Stimulated activated CD4-positive, alpha-beta T cell treated with anti-CD3 and anti-CD28 coated beads, Interleukin-1b, Interleukin-23, amount 100 ng/mL, for 48 hours (primary cell): Measurements from ENCODE around the gene HDAC7.

Experiments used
- DNase-seq: peaks from one replicate; pipeline ENCODE4 v3.0.0-alpha.2; 2020

The HDAC7 gene

DNA sequence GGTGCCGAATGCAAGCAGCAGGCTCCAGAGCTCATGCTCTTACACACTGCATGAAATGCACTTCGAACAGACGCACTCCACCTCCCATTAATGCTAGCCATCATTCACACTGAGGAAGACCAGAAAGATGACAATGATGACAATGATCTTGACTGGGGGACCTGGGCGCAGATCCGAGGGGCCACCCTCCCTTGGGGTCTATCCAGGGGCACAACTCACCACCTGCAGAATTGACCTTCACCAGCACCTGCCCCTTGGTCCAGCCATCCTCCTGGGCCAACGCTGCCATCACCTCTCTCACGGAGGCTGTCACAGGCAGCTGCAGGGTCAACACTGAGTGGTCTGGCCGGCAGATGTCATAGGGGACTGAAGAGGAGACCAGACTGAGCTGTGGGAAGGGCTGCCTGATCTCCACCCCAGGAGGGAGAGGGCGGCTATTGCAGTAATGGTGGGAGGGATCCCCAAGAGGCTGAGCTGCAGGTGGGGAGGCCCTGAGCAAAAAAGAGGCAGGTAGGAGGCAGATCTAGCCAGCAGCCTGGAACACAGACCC lies 76.3 kb downstream of the HDAC7 start:
- no peak for DNase-seq

- DNase-seq = peak; percentile 72
Measured at GRCh38 chr12:47742253-47742825, 77.4 kb downstream of the HDAC7 start.

GRCh38 chr12:47741340-47741703 lies 78.4 kb downstream of the HDAC7 start:
- DNase-seq = peak; percentile 52

GRCh38 chr12:47740606-47741339 lies 78.9 kb downstream of the HDAC7 start:
- DNase-seq = no peak

DNA sequence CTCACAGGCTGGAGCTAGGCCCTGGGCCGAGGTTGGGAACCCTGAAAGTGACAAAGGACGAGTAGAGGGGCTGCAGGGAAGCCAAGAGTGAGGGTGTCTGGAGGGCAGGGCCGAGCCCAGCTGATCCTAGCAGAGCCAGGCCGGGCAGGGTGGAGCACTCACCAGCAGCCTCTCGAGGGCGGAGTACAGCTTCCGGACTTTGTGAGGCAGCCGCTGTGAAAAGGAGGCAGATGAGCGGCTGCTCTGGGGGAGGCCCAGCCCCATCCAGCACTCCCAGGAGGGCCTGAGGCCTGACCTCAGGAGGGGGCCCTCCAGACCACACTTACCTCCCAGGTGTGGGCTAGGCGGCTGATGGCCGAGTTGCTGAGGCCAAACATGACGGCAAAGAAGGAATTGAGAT lies 79.7 kb downstream of the HDAC7 start:
- no peak for DNase-seq

DNA sequence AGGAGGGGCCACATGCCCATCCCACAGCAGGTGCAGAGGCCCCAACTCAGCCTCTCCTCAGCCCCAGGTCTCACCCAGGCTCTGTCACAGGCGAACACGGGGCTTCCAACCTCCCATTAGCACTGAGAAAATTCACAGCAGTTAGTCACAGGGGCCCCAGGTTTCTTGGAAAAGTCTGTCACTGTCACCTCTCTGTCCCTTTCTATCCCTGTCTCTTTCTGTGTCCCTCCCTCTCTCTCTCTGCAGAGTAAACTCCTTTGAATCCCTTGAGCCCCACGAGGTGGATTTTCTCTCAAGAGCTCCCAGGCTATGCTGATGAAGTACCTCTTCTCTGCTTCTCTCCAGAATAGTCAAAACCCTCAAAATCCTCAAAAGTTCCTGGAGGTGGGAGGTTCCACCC lies 80.4 kb downstream of the HDAC7 start:
- no peak for DNase-seq

DNA sequence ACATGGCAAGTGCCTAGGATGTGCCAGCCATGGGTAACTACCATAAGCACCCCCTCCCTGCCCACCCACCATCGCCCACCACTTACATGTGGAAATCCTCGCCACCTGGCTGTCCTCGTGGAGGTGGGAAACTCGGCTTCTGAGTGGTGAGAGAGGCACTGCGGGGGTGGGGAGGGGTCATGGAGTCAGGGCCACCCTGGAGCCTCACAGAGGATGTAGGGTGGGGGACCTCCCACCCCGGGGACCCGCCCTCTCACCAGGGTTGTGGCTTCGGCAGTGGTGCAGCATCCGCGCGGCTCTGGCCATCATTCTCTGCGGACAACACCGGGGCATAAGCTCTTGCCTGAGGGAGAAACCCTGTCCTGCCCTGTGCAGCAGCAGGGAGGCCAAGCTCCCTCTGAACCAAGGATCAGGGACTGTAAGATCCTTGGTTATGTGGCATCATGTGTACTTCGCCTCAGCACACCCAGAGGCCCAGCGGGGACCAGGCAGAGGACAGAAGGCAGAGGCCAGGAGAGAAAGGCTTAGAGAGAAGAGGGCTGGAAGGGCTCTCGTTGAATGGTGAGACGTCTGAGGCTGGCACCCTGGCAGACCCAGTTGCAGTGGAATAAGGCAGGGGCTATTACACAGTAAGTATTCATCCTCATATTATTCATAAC lies 81.6 kb downstream of the HDAC7 start:
- no peak for DNase-seq

DNA sequence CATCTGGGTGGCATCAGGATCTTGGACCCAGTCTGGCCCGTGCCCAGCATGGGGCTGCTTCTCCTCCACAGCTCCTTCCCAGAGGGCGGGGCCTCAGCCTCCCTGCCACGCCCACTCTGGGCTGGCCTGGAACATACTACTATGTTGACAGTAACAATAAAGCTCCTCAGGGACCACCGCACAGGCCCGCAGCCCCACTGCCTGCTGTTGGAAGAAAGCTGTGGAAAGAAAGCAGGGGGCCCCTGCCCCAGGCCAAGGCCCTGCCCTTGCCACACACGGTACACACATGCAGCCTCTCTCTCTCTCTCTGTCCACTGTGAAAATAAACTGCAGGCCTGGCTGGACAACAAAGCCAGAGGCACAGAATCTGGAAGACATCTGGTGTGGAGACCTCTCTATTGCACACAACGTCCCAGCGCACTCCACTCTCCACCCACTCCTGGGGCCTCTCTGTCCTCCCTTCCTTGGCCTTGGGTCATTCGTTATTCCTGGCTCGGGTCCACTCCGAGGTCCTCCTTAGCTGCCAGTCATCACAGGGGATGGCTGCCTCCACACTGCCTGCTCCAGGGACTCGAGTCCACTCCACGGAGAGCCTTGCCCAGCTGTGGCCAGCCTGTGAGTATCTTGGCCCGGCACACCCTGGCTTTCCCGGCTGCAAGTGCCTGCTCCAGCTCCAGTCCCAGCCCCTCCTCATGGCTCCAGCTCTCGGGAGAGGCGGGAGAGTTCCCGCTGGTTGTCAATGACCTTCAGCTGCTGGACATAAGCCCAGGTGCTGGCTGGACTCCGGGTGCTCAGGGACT lies 82.6 kb downstream of the HDAC7 start:
- no peak for DNase-seq

DNA sequence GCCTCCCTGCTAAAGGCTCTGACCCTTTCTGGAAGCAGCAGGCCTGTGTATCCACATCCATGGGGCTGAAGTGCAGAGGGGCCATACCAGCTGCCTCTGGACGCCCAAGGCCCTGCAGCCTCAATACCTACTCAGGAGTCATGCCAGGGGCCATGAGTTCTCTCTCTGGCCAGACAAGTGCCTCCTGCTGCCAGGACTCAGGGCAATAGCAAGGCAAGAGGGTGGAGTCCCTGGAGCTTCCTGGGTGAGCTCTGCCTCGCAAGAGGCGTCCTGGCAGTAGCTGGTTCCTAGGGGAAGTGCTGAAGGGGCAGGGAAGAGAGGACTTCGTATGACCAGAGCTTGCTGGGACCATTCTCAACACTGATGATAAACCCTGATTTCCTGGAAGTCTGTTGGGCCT lies 83.5 kb downstream of the HDAC7 start:
- DNase-seq = no peak

- DNase-seq = no peak
Measured at GRCh38 chr12:47735649-47736048, 84.1 kb downstream of the HDAC7 start.

- DNase-seq = no peak
Measured at GRCh38 chr12:47734725-47735480, 84.8 kb downstream of the HDAC7 start.

GRCh38 chr12:47733142-47733541 lies 86.6 kb downstream of the HDAC7 start:
- DNase-seq = no peak
